Fibroblast of upper back skin (primary cell): ENCODE data around the gene LCTL.
"Not testable (repeated sequence)": the region's sequence is repeated elsewhere in the genome, so short reads cannot be mapped to it uniquely, and the experiment has no call there.

Source experiments
- DNase-seq: peaks from one replicate; pipeline ENCODE4 v3.0.0-alpha.2; 2013

Gene LCTL

DNA sequence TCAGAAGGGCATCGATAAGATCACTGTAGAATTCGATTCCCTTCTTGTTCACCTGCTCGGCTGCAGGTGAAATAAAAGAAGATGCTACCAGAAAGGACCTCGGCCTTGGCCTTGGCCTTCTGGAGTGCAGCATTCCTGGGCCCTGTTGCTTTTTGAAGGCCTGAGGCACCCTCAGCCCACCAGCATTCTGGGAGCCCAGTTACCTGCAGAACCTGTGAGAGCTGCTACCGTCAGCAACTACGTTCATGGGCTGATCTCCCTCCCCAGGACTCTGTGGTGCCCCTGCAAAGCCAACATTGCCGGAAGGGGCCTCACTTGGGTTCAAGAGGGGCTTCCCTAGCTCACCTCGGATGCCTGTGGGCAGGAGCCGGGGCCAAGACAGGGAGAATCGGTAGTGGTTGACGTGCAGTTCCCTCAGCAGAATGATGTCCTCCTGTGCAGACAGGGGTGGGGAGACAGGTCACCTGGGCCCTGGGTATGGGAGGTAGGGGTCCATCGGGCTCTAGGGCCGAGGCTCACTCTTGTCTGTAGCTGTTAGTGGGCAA is 2.2 kb downstream of the LCTL start:
- DNase-seq = no peak

- peak; percentile 27 for DNase-seq
Measured at GRCh38 chr15:66563126-66563525, 2.7 kb downstream of the LCTL start.

- DNase-seq = no peak
Measured at GRCh38 chr15:66560856-66561525, 4.8 kb downstream of the LCTL start.

DNA sequence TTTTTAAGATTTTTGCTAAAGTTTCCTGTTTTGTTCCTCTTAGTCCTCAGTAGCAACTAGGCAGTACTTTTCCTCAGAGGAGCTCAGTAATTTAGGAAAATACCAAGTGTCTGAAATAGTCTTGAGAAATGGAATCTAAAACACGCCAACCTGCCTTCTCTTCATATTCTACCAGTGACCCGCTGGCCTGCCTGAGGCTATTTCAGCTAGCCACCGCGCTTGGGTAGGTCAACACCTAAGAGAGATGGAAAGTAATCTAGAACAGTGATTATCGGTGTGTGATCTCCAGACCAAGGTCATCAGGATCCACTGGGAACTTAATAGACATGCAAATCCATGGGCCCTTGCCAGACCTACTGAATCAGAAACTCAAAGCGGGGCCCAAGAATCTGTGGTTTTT is 7.5 kb downstream of the LCTL start:
- DNase-seq = no peak

- no peak for DNase-seq
Measured at GRCh38 chr15:66555685-66556084, 10.1 kb downstream of the LCTL start.

DNA sequence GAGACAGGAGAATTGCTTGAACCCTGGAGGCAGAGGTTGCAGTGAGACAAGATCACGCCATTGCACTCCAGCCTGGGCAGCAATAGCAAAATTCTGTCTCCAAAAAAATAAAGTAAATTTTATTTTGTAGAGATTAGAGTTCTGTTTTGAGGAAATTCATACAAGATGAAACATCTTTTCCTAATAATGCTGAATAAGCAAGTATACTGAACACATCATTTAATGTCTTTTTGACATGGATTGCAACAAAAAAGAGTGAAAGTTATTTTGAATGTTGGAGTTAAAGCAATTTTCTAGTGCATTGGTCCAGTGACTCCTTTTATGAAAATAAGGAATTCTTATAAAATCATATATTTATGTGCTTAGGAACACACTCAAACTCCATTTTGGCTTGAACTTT is 20.5 kb downstream of the LCTL start:
- DNase-seq = no peak

- no peak for DNase-seq
Measured at GRCh38 chr15:66542896-66543295, 22.9 kb downstream of the LCTL start.

- no peak for DNase-seq
Measured at GRCh38 chr15:66535056-66535455, 30.7 kb downstream of the LCTL start.

DNA sequence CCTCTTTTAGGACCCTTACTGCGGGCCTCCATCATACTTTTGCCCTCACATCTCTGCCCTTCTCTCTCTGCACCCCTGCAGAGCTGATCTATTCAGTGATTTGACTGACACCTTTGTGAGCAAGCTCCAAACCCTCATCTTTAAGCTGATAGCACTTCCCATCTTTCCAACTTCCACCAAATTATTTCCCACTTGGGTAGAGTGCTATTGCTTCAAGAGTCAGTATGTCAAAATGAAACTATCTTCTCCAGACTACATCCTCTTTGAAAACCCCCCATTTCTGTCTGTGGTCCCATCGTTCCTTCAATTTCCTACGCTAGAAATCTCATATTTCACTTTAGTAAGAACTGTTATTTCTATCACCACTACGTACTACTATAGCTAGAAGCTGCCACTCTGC is 41.0 kb downstream of the LCTL start:
- no peak for DNase-seq

DNA sequence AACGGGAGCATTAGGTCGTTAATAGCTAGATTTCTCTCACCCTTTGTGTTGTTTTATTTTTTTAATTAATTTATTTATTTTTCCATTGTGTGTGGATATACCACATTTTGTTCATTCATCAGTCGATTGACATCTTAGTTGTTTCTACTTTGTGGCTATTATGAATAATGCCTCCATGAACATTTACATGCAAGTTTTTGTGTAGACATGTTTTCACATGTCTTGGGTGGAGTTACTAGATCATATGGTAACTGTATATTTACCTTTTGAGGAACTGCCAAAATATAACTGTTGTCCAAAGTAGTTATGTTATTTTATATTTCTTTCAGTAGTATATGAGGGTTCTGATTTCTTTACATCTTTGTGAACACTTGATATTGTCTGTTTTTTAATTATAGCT is 41.9 kb downstream of the LCTL start:
- DNase-seq = no peak

DNA sequence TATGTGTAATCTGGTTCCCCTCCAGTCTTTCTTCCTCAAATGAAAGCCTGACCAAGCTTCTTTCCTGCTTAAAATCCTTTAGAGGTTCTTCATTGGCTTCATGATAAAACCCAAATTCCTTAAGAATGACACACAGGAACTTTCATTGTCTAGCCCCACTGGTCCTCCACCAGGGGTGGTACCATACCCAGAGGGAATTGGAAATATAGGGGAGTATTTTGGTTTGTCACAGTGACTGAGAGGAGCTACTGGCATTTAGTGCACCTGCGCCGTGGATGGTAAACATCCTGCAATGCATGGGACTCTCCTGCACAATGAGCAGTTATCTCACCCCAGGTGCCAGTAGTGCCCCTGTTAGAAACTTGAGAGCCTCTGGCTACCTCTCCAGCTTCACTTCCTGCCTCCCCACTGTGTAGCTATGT is 49.9 kb downstream of the LCTL start:
- DNase-seq = no peak

DNA sequence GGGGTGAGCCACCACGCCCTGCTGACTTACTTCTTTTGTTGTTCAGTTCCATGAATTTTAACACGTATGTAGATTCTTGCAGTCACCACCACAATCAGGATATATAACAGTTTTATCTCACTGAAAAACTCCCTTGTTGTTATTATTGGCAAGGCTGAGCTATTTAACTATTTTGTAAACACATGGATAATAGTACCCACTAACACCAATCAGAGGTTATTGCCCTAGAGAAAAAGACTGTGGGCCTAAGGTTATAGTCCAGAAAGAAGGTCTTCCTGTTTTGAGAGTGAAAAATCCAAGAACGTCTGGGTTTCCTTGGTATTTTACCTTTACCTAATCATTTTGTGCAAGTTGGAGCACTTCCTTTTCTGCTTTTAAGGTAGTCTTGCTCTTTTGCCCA is 51.2 kb downstream of the LCTL start:
- no peak for DNase-seq

GRCh38 chr15:66508293-66508883 is 57.4 kb downstream of the LCTL start:
- DNase-seq = no peak

- DNase-seq = no peak
Measured at GRCh38 chr15:66505818-66506217, 60.0 kb downstream of the LCTL start.

DNA sequence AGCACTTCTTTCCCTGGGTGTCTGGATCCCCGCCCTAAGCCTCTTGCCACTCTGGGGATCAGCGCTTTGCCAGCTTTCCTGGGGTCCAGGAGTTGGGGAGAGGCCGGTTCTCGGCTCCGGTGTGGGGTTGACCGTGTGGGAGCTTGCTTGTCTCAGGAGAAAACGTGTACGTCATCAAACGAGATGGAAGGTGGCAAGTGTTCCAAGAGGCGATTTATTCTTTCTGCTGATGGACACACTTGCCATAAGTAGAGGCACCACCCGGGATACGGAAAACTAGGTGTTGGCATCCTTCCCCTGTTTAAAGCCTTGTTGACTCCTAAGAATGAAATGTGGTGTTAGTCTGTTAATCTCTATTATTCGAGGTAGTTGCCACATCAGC is 60.4 kb downstream of the LCTL start:
- no peak for DNase-seq

DNA sequence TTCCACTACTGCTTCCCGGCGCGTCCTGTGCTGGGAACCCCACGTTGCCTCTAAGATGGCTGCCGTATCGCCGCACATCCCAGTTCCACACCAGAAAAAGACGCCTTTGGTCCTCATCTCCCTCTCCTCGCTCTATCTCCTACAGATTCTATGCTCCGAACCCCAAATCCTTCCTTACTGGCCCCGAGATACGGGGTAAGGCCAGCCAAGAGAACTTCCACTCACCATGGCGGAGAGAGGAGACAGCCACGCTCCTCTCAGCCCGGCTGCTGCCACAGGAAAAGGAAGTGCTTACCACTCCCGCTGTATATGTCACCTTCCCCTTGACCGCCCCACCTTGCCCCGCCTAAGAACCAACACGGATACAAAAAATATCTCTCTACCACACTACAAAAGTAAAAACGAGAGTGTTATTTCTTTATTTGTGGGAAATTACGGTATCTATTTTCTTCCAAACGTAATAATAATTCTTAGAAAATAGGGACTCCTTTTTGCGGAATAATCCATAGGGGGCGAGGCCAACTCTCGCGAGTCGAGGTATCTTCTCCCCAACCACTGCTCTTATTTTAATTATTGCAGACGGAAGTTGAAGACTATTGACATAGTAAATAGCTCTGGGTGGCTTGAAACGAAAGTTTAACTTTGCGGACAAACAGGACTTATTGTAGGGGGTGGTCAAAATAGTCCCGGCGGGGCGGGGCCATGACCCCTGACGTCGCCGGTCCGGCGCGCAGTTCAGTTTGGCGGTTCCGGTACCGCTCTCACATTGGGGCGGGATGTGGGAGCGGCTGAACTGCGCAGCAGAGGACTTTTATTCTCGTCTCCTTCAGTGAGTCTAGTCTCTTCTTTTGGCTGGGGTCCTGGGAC is 61.0 kb downstream of the LCTL start, which contains the start of the genes RPL4 and ZWILCH:
TSS of gene RPL4 (minus strand) at position 293 of the 867 bp plus-strand sequence. CDS start at position 228, 65 bp downstream.
TSS of gene ZWILCH (plus strand) at position 764 of the 867 bp plus-strand sequence. CDS start at position 777, 13 bp downstream.
- DNase-seq = peak; percentile 87

GRCh38 chr15:66503780-66504562 is 61.8 kb downstream of the LCTL start:
- DNase-seq = no peak

DNA sequence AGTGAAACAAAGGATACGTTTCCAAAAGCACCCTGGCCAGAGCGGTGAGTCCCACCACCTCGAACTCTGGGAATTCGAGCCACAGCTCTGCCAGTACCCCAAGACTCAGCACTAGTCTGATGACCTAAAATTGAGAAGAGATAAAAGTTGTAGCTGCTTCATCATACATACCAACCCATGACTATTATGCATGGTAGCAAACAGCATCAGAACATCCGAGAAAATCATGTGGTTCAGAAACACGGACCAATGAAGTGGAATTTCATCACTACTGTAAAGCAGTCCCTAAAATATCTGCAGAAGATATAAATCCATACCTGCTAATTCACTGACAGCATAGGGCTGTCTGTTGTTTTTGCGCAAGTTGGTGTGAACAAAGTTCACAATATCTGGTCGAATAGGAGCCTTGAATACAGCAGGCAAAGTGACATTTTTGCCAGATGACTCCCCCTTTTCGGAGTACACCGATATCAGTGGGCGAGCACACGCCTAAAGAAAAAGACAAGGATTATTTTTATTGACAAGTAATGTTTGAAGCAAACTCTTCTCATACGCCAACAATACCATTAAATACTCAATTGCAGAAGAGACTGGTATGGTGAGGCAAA is 62.7 kb downstream of the LCTL start:
- DNase-seq = not testable (repeated sequence)

GRCh38 chr15:66502491-66502890 is 63.3 kb downstream of the LCTL start:
- no peak for DNase-seq

- DNase-seq = not testable (repeated sequence)
Measured at GRCh38 chr15:66500346-66500745, 65.5 kb downstream of the LCTL start.

DNA sequence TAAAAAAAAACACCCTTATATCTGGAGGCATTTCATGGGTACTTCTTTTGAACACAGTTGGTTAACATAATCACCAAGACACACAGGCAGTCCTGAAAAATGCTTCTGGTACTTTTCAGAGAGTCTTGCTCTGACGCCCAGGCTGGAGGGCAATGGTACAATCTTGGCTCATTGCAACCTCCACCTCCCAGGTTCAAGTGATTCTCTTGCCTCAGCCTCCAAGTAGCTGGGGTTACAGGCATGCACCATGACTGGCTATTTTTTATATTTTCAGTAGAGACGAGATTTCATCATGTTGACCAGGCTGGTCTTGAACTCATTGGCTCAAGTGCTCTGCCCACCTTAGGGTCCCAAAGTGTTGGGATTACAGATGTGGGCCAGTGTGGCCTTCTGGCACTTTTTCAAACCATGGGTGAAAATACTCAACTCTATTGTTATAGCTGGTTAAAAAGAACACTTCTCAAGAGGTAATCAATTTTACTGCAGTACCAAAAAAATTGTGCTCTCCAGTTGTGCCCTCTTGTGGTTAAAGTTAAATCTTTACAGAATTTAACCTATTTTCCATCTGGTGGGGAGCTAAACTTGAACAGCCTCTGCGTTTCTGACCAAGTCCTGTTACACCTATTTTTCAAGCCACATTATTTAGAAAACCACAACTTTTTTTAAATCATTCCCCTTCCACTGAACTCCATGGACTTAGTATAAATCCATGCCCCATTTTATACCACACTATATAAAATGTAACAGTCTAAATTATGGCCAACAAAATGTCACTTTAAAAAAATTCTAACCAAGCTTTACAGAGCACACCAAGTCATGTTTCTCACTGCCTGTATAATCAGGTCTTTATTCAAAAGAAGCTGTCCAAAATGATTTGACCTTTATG is 67.1 kb downstream of the LCTL start:
- DNase-seq = peak; percentile 51
